Activated T-helper 17 cell treated with anti-CD3 and anti-CD28 coated beads, Interleukin-2, amount 50 U/mL, for 72 hours (primary cell): ENCODE data around the gene MBOAT2. TPM values are rescaled to one million over a fixed set of nuclear protein-coding genes. Genes with fewer than 3 reads are reported as not detected.

ENCODE experiments used
- ATAC-seq: fragments of 150-1000 bp; cut with Tn5 transposase; replicated peaks from 2 replicates; pipeline ENCODE4 v1.10.0; 2021; ENCODE audit warnings: mild to moderate bottlenecking, moderate library complexity
- H3K27ac Mint-ChIP-seq: one replicate; pipeline ENCODE4 v1.8.0; 2022; ENCODE audit warnings: mixed read lengths
- H3K27me3 Mint-ChIP-seq: one replicate; pipeline ENCODE4 v1.8.0; 2022; ENCODE audit warnings: mixed read lengths
- H3K36me3 Mint-ChIP-seq: one replicate; pipeline ENCODE4 v1.8.0; 2022; ENCODE audit warnings: low read depth, mild to moderate bottlenecking, mixed read lengths
- H3K4me1 Mint-ChIP-seq: one replicate; pipeline ENCODE4 v1.8.0; 2022; ENCODE audit warnings: mixed read lengths
- H3K4me3 Mint-ChIP-seq: one replicate; pipeline ENCODE4 v1.8.0; 2022; ENCODE audit warnings: mild to moderate bottlenecking, mixed read lengths
- H3K9me3 Mint-ChIP-seq: one replicate; pipeline ENCODE4 v1.8.0; 2022; ENCODE audit warnings: mixed read lengths
- total RNA-seq, 2 donors: library from RNA; stranded (reverse); gene quantifications; one replicate each; pipeline ENCODE4 v1.2.3, GENCODE V29; 2022

The MBOAT2 gene
- total RNA-seq, 2 donors from 2014 or later, result 3.4 to 6.3 TPM

DNA sequence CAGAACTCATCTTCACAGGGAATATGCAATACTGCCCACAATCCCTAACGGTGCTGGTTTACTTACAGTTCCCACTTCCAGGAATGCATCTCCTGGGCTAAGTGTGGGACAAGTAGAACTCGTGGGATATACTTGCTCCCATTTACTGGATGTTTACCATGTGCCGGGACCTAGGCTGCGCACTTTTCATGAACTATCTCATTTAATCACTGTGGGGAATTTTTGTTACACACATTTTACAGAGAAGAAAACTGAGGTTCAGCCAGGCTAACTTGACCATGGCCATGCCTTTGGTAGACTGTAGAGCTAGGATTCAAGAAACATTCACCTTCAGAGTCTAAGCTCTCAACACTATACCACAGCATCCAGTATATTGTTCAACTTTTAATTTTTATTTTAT, 24.4 kb upstream of the MBOAT2 start:
- H3K27me3 Mint-ChIP-seq, result peaks cover 45% of the 10 kb centered on the region
- H3K9me3 Mint-ChIP-seq, result no peaks in the 10 kb centered on the region
- H3K4me3 Mint-ChIP-seq, result no peak overlapping the region
- H3K4me1 Mint-ChIP-seq, result no peaks in the 10 kb centered on the region
- ATAC-seq, result no peak
- no peak overlapping the region for H3K27ac Mint-ChIP-seq
- H3K36me3 Mint-ChIP-seq, result no peaks in the 10 kb centered on the region

DNA sequence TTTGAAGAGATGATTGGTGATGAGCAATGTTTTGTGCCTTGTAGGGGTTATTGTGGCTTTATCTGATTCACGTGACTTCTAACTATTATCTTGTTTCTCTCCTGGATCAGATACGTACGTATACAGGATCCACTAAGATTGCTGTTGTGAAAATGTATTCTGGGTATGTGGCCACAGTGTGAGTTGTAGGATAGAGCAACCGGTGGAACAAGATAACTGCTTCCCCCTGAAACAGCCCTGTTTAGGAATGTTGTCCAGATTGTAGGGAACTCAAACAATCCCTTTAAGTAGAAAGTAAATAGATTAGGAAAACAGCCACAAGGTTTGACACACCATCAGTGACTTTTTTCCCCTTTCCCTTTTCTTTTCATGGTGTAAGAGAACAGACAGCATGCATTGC, 22.3 kb upstream of the MBOAT2 start:
- Mint-ChIP-seq H3K4me3 (no peak overlapping the region), H3K4me1 (no peaks in the 10 kb centered on the region), H3K36me3 (no peaks in the 10 kb centered on the region), H3K9me3 (no peaks in the 10 kb centered on the region), H3K27me3 (peaks cover 39% of the 10 kb centered on the region), H3K27ac (no peak overlapping the region)
- no peak for ATAC-seq

DNA sequence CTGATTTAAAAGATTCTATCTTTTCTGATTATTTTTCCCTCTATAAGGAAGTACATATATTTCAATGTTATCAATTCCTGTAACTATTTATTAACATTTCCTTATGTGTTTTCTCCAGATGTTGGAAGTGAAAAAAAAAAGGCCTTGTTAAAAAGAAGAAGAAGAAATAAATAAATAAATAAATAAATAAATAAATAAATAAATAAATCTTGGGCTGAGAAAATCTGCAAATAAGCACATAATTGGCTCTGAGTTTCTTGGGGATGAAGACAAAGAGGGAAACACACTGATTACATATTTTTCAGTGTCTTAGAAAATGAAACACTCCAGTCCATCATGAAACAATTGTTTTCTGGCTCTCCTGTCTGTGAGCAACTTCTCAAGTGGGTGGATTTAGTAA, 21.1 kb upstream of the MBOAT2 start:
- Mint-ChIP-seq H3K4me1 (no peaks in the 10 kb centered on the region), H3K9me3 (no peaks in the 10 kb centered on the region), H3K27ac (no peak overlapping the region), H3K36me3 (no peaks in the 10 kb centered on the region), H3K4me3 (no peak overlapping the region), H3K27me3 (peaks cover 41% of the 10 kb centered on the region)
- ATAC-seq, result no peak

DNA sequence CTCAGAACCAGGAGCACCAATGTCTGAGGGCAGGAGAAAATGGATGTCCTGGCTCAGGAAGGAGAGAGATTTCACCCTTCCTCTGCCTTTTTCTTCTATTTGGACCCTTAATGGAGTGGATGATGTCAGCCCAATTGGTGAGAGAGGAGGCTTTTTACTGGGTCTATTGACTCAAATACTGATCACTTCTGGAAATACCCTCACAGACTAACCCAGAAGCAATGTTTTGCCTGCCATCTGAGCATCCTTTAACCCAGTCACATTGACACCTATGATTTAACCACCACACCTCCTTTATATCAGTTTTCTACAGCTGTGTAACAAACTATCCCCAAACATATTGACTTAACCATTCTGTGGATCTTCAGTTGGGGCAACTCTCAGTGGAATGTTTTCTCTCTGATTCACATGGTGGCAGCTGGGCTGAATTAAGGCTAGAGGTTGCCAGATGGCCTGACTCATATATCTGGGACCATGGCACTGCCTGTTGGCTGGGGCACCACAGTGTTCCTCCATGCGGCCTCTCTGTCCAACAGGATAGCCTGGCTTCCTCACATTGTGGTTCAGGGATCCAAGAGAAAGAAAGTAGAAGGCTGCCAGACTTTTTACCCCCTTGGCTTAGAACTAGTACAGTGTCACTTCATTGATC, 18.2 kb upstream of the MBOAT2 start:
- Mint-ChIP-seq H3K36me3 (no peaks in the 10 kb centered on the region), H3K4me1 (no peaks in the 10 kb centered on the region), H3K27ac (no peak overlapping the region), H3K27me3 (peaks cover 23% of the 10 kb centered on the region), H3K4me3 (no peak overlapping the region), H3K9me3 (no peaks in the 10 kb centered on the region)
- ATAC-seq, result peak; percentile 21

DNA sequence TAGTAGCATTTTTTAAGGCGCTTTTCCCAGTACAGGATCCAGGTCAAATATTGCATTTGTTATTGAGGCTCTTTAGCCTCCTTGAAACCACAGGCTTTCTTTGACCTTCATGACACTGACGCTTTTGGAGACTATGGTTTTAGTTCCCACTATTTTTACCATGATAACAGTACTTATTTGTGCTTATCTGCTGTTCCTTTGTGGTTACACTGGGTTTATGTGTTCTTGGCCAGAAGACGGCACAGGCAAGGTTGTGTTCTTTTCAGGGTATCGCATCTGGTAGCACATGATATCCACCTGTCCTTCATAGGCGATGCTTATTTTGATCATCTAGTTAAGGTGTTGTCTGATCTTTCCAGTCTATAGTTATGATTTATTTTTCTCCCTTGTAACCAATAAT, 16.8 kb upstream of the MBOAT2 start:
- Mint-ChIP-seq H3K9me3 (no peaks in the 10 kb centered on the region), H3K27ac (no peak overlapping the region), H3K4me3 (no peak overlapping the region), H3K36me3 (no peaks in the 10 kb centered on the region), H3K27me3 (peaks cover 15% of the 10 kb centered on the region), H3K4me1 (no peaks in the 10 kb centered on the region)
- no peak for ATAC-seq

DNA sequence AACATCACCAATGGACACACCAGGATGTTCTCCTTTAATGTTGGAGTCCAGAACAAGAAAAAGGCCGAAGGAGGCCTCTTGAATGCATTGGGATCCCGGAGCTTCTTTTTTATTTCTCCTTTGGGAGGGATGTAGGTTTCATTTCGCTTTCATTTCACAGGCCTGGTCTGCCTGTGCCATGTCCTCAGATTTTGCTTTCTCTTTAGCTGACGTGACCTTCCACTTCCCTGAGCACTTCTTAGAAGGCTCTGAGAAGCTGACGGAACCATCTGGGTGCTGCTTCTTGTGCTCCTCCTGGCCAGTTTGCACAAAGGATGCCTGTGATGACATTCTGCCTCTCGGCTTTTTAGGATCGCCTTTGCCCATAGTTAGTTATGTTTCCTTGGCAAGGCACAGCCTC, 15.1 kb upstream of the MBOAT2 start:
- Mint-ChIP-seq H3K27ac (no peak overlapping the region), H3K4me3 (no peak overlapping the region), H3K4me1 (no peaks in the 10 kb centered on the region), H3K36me3 (no peaks in the 10 kb centered on the region), H3K9me3 (no peaks in the 10 kb centered on the region), H3K27me3 (peaks cover 15% of the 10 kb centered on the region)
- ATAC-seq, result no peak

DNA sequence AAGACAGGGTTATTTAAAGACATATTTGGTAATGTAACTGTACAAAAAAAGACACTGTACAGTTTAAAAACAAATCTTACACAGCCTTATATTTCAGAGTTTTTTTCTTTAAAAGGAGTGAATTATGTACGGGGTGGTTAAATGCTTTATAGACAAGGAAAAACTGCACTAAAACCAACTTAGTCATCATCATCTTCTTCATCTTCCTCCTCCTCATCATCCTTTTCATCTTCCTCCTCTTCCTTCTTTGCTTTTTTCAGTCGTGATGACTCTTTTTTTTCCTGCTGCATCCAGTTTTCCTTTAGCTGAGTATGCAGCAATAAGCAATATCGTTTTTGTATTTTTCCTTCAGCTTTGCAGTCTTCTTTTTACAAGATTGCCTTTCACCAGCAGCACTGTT, 14.6 kb upstream of the MBOAT2 start:
- Mint-ChIP-seq H3K9me3 (no peaks in the 10 kb centered on the region), H3K27ac (no peak overlapping the region), H3K36me3 (no peaks in the 10 kb centered on the region), H3K27me3 (peaks cover 13% of the 10 kb centered on the region), H3K4me3 (no peak overlapping the region), H3K4me1 (no peaks in the 10 kb centered on the region)
- ATAC-seq, result no peak

DNA sequence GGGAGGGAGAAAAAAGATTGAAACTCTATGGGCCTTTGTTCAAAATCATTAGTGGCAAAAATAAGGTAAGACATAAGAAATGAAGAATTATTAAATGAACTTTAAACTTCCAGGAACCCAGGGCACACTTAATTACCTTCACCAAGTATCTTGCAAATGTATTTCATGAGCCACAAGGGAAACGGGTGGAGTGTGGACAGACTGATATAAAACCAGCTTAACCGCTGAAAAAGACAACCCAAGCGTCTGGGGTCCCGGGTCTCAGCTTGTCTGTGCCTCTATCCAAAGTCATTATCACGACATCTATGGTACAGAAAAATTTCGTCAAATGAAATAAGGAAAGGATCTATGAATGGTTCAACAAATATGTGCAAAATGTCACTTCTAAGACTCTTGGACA, 13.9 kb upstream of the MBOAT2 start:
- Mint-ChIP-seq H3K27ac (no peak overlapping the region), H3K36me3 (no peaks in the 10 kb centered on the region), H3K4me3 (no peak overlapping the region), H3K4me1 (no peaks in the 10 kb centered on the region), H3K9me3 (no peaks in the 10 kb centered on the region), H3K27me3 (peaks cover 13% of the 10 kb centered on the region)
- ATAC-seq, result no peak

DNA sequence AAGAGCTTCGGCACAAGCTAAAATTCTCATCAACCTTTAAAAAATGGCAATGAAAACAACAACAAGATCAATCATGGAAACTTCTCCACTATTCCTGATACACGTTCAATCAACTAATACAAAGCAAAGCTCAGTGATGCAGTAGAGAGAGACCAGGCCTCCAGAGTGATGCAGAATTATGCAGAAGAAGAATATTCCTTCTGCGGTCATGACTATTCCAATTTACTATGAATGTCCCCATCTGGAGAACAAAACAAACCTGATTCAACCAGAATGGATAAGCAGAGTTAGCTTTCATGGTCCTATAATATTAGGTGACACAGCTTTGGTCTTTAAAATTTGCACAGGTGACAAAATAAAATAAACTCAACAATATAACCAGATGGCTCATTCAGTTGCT, 12.5 kb upstream of the MBOAT2 start:
- Mint-ChIP-seq H3K27me3 (peaks cover 13% of the 10 kb centered on the region), H3K36me3 (no peaks in the 10 kb centered on the region), H3K4me3 (no peak overlapping the region), H3K4me1 (no peaks in the 10 kb centered on the region), H3K27ac (no peak overlapping the region), H3K9me3 (no peaks in the 10 kb centered on the region)
- ATAC-seq, result no peak

DNA sequence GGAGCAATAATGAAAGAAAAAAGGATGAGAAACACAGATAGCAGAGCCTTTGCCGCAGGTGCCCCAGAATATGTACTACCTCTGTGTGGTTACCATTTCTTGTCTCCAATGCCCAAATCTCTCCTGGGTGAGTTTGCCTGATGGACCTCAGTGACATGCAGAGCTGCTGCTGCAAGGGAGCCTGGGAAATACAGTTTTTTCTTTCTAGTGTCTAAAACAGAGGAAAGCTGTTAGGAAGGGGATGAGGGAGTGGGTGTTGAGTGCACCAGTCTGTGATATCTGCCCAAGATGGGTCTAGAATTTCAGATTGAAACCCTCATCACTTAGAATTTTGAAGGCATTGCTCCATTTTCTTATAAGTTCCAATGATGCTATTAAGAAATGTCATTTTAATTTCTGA, 9.9 kb upstream of the MBOAT2 start:
- Mint-ChIP-seq H3K4me3 (no peak overlapping the region), H3K27me3 (peaks cover 9% of the 10 kb centered on the region), H3K36me3 (no peaks in the 10 kb centered on the region), H3K9me3 (no peaks in the 10 kb centered on the region), H3K27ac (no peak overlapping the region), H3K4me1 (no peaks in the 10 kb centered on the region)
- ATAC-seq, result no peak

DNA sequence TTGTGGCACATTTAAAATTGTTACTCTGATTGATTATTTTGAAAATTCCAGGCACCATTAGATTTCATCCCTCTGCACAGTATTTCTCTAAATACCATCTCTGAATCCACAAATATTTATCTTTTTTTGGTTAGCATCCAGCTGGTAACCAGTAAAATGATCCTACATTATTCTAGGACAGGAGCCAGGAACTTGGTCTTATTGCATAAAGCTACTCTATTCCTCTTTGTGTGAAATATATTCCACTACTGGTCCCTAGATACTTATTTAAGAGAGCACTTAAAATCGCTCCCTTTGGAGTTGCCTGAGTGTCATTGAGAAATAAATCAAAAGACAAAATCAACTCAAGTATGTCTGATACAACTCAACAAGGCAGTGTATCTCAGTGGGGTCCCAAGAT, 7.4 kb upstream of the MBOAT2 start:
- no peak overlapping the region for H3K27ac Mint-ChIP-seq
- H3K9me3 Mint-ChIP-seq, result no peaks in the 10 kb centered on the region
- no peaks in the 10 kb centered on the region for H3K4me1 Mint-ChIP-seq
- H3K27me3 Mint-ChIP-seq, result peaks cover 7% of the 10 kb centered on the region
- no peaks in the 10 kb centered on the region for H3K36me3 Mint-ChIP-seq
- ATAC-seq, result no peak
- H3K4me3 Mint-ChIP-seq, result no peak overlapping the region

DNA sequence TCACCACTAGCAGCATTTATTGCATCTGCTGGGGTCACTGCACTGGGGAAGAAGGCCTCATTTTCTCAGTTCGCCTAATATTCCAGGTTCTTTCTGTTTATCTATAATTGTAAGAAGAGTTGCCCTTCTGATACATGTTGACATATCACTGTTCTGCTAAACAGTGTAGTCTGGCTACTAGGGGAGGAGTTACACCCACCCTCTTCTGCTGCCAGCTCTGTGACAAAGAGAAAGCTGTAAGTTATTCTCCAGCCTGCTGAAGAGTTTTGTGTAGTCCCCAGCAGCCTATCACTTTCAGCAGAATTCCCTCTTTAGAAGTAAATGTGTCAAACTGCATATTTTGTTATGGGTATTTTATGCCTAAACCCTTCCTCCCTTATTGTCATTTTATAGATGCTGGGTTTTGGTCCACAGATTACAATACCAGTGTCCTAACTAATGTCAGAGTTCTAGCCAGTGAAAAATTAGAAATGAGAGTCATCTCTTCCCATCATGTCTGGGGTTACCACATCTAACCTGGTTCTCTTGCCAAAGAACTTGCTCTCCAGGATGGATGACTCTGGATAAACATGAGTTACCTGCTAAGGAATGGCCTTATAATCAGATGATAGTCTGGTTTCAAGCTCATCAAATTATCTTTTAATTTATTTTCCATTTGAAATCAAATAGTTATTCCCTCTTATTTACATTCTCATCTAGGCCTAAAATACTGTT, 5.6 kb upstream of the MBOAT2 start:
- Mint-ChIP-seq H3K27ac (no peak overlapping the region), H3K4me1 (no peaks in the 10 kb centered on the region), H3K9me3 (no peaks in the 10 kb centered on the region), H3K27me3 (peaks cover 5% of the 10 kb centered on the region), H3K36me3 (no peaks in the 10 kb centered on the region), H3K4me3 (no peak overlapping the region)
- no peak for ATAC-seq

DNA sequence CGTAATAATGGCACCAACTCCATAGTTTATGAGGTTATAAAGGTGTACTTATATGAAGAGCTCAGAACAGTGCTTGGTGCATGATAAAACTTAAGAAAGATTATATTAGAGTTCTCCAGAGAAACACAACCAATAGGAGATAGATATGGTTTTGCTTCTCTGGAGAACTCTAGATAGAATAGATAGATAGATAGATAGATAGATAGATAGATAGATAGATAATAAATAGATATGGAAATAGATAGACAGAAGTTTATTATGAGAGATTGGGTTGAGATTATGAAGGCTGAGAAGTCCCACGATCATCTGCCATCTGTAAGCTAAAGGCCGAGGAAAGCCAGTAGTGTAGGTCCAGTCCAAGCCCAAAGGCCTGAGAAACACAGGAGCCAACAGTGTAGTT, 2.9 kb upstream of the MBOAT2 start:
- Mint-ChIP-seq H3K27me3 (peaks cover 5% of the 10 kb centered on the region), H3K27ac (no peak overlapping the region), H3K4me1 (no peaks in the 10 kb centered on the region), H3K4me3 (no peak overlapping the region), H3K9me3 (no peaks in the 10 kb centered on the region), H3K36me3 (no peaks in the 10 kb centered on the region)
- no peak for ATAC-seq

DNA sequence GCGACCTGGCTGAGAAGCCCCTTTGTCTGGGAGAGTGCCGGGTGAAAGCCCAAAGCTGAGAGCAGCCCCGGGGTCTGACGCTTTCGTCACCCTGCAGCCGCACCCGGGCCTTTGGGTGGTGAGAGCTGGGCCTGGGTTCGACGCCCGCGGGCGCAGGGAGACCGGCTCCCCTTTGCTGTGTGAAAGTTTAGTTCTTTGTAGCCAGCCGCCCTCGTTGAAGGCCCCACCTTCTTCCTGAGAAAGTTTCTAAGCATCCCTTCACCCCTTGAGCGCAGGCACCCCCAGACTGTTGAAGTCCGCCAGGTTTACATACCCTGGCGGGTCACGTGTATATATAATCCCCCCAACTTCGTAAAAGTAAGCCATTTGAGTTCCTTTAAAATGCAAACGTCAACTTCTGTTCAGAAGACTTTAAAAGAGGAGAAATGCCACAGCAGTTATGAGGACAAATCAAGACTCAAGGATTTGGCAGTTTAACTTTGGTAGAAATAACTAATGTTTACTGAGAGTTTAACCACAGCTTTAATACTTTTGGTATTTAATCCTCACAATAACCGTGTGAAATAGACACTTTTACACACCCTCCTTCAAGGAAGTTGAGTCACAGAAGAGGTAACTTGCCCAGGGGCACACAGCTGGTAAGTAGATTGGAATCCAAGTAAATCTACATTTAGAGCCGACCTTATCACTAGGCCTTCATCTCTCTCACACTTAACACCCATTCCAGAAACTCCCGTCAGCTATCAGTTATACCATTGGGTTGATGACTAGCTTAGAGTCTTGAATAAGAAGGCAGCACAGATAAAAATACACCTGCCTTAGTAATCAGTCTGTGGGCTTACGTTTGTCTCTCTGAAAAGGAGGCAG, 1.1 kb upstream of the MBOAT2 start:
- ATAC-seq, result no peak
- Mint-ChIP-seq H3K4me3 (peak overlapping the region; percentile 72), H3K36me3 (no peaks in the 10 kb centered on the region), H3K27me3 (peaks cover 5% of the 10 kb centered on the region), H3K27ac (no peak overlapping the region), H3K9me3 (no peaks in the 10 kb centered on the region), H3K4me1 (no peaks in the 10 kb centered on the region)

DNA sequence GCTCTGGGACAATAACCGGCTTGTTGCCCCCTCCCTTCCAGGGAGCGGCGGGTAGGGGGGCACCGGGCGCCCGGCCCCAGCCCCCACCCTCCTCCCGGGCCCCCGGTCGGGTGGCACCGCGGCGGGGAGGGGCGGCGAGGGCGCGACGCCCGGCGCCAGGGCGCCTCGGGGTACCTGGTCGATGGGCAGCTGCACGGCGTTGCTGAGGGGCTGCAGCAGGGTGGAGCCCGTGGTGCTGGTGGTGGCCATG, 193 bp downstream of the MBOAT2 start:
- H3K9me3 Mint-ChIP-seq, result no peaks in the 10 kb centered on the region
- H3K27ac Mint-ChIP-seq, result no peak overlapping the region
- peaks cover 5% of the 10 kb centered on the region for H3K27me3 Mint-ChIP-seq
- H3K4me1 Mint-ChIP-seq, result no peaks in the 10 kb centered on the region
- H3K4me3 Mint-ChIP-seq, result no peak overlapping the region
- H3K36me3 Mint-ChIP-seq, result no peaks in the 10 kb centered on the region
- ATAC-seq, result no peak
